ENCODE measurements around the gene DNAH17.

GRCh38 chr17:78529871-78530670 is 47.1 kb downstream of the DNAH17 start:
- TF ChIP-seq EZH2phosphoT487 (IDR thresholded peaks at IDR 0.05; ENCODE audit: insufficient read depth, low read depth) (no peak), EZH2 (IDR thresholded peaks at IDR 0.05; ENCODE audit: insufficient read depth, poor library complexity, severe bottlenecking) (no peak)
